HEK293 (cell line): ENCODE measurements around the gene SOCS6.
"Not testable (repeated sequence)": the region's sequence is repeated elsewhere in the genome, so short reads cannot be mapped to it uniquely, and the experiment has no call there.

Source experiments
- CTCF ChIA-PET: fragments of 350-600 bp; formaldehyde crosslinking; extraction: SDS; loops from one replicate; lab custom pipeline; 2021; ENCODE audit warnings: antibody characterized with exemption; lab: Yijun Ruan, JAX
- POLR2A ChIA-PET: fragments of 300-600 bp; formaldehyde crosslinking; extraction: SDS; loops from one replicate; lab custom pipeline; 2020; ENCODE audit warnings: antibody characterized with exemption, inconsistent platforms; lab: Yijun Ruan, JAX
- H3K27ac ChIP-seq: fragments of 200-500 bp; sonication (Bioruptor generic); 2 replicates; pipeline ENCODE4 v1.5.1; 2014; ENCODE audit warnings: low read depth, low read length, control low read depth, inconsistent platforms; ENCODE audit errors: extremely low read depth
- H3K36me3 ChIP-seq, 2 experiments: fragments of 200-500 bp in 1 of 2; sonication (Bioruptor generic) in 1 of 2; 1 replicate in 1 of 2; 2 replicates in 1 of 2; pipeline ENCODE4 v1.5.1; 2014 to 2017; ENCODE audit warnings: inconsistent platforms in 2 of 2, low read length in 2 of 2; ENCODE audit not compliant: control insufficient read depth in 2 of 2, insufficient read depth in 1 of 2
- H3K4me1 ChIP-seq: fragments of 200-500 bp; sonication (Bioruptor generic); 2 replicates; pipeline ENCODE4 v1.5.1; 2014; ENCODE audit warnings: mild to moderate bottlenecking, low read length, inconsistent platforms; ENCODE audit not compliant: control insufficient read depth, insufficient read depth
- H3K4me3 ChIP-seq: 2 replicates; pipeline ENCODE4 v1.5.1; 2011; ENCODE audit warnings: low read depth, mild to moderate bottlenecking, control low read depth, low read length, moderate library complexity
- H3K9me3 ChIP-seq: fragments of 200-500 bp; sonication (Bioruptor generic); 2 replicates; pipeline ENCODE4 v1.5.1; 2014; ENCODE audit warnings: low read depth, low read length, inconsistent platforms; ENCODE audit not compliant: control insufficient read depth, insufficient read depth
- FEZF1 ChIP-seq: fragments of 450-650 bp; formaldehyde crosslinking; IDR thresholded peaks from 2 replicates; pipeline ENCODE4 v1.5.1; 2016; ENCODE audit warnings: missing biosample characterization, missing genetic modification characterization
- KLF1 ChIP-seq: fragments of 450-650 bp; formaldehyde crosslinking; IDR thresholded peaks from 2 replicates; pipeline ENCODE4 v1.5.1; 2016; ENCODE audit warnings: missing biosample characterization, missing genetic modification characterization
- KLF8 ChIP-seq: fragments of 450-650 bp; formaldehyde crosslinking; IDR thresholded peaks from 2 replicates; pipeline ENCODE4 v1.5.1; 2016; ENCODE audit warnings: missing biosample characterization, missing genetic modification characterization
- KLF9 ChIP-seq: fragments of 450-650 bp; formaldehyde crosslinking; IDR thresholded peaks from 2 replicates; pipeline ENCODE4 v1.5.1; 2016; ENCODE audit warnings: missing biosample characterization, missing genetic modification characterization, low read depth
- ZBTB8A ChIP-seq: fragments of 450-650 bp; formaldehyde crosslinking; IDR thresholded peaks from 2 replicates; pipeline ENCODE4 v1.5.1; 2016; ENCODE audit warnings: missing biosample characterization, missing genetic modification characterization
- ZFHX2 ChIP-seq: fragments of 450-650 bp; formaldehyde crosslinking; conservative IDR thresholded peaks from 2 replicates; pipeline ENCODE4 v1.5.1; 2016; ENCODE audit warnings: missing biosample characterization, missing genetic modification characterization
- ZNF140 ChIP-seq: fragments of 450-650 bp; formaldehyde crosslinking; IDR thresholded peaks from 2 replicates; pipeline ENCODE4 v1.5.1; 2016; ENCODE audit warnings: missing biosample characterization, missing genetic modification characterization
- ZNF366 ChIP-seq: fragments of 450-650 bp; formaldehyde crosslinking; conservative IDR thresholded peaks from 2 replicates; pipeline ENCODE4 v1.5.1; 2016; ENCODE audit warnings: missing biosample characterization, missing genetic modification characterization
- ZNF391 ChIP-seq: fragments of 450-650 bp; formaldehyde crosslinking; IDR thresholded peaks from 2 replicates; pipeline ENCODE4 v1.5.1; 2016; ENCODE audit warnings: low read depth, missing biosample characterization, missing genetic modification characterization, borderline replicate concordance
- ZNF518A ChIP-seq: fragments of 450-650 bp; formaldehyde crosslinking; conservative IDR thresholded peaks from 2 replicates; pipeline ENCODE4 v1.5.1; 2016; ENCODE audit warnings: low read depth, missing biosample characterization, missing genetic modification characterization
- ZNF621 ChIP-seq: fragments of 450-650 bp; formaldehyde crosslinking; IDR thresholded peaks from 2 replicates; pipeline ENCODE4 v1.5.1; 2017; ENCODE audit warnings: missing biosample characterization, missing genetic modification characterization
- ZNF654 ChIP-seq: fragments of 450-650 bp; formaldehyde crosslinking; IDR thresholded peaks from 2 replicates; pipeline ENCODE4 v1.5.1; 2016; ENCODE audit warnings: low read depth, missing biosample characterization, missing genetic modification characterization
- ZNF776 ChIP-seq: fragments of 450-650 bp; formaldehyde crosslinking; IDR thresholded peaks from 2 replicates; pipeline ENCODE4 v1.5.0; 2017; ENCODE audit warnings: missing biosample characterization, missing genetic modification characterization, borderline replicate concordance
- ZNF791 ChIP-seq: fragments of 450-650 bp; formaldehyde crosslinking; IDR thresholded peaks from 2 replicates; pipeline ENCODE4 v1.5.1; 2016; ENCODE audit warnings: missing biosample characterization, missing genetic modification characterization

The SOCS6 gene

GRCh38 chr18:70338890-70339289, 50.0 kb downstream of the SOCS6 start:
- H3K36me3 ChIP-seq: peaks cover 0 to 8% of the 10 kb centered on the region in 2 experiments; a peak in 2 of 3 replicates
- POLR2A ChIA-PET: no interaction called here
- H3K4me1 ChIP-seq: no peaks in the 10 kb centered on the region; the same call in 1 of the 2 replicates
- CTCF ChIA-PET: no interaction called here
- no peaks in the 10 kb centered on the region for H3K9me3 ChIP-seq
- no peak overlapping the region for H3K4me3 ChIP-seq
- H3K27ac ChIP-seq: no peak overlapping the region
- TF ChIP-seq ZNF621 (tag by site-specific recombination) (no peak), ZNF140 (no peak), ZNF518A (tag by site-specific recombination) (no peak)

- peaks cover 0 to 8% of the 10 kb centered on the region in 2 experiments; a peak in 2 of 3 replicates for H3K36me3 ChIP-seq
- no peak overlapping the region for H3K27ac ChIP-seq
- TF ChIP-seq ZNF366 (tag by site-specific recombination) (no peak), KLF8 (tag by site-specific recombination) (no peak), FEZF1 (no peak), ZNF776 (tag by site-specific recombination) (no peak), ZFHX2 (tag by site-specific recombination) (no peak), ZNF791 (tag by site-specific recombination) (no peak)
- no peaks in the 10 kb centered on the region for H3K9me3 ChIP-seq
- CTCF ChIA-PET: no interaction called here
- H3K4me1 ChIP-seq: no peaks in the 10 kb centered on the region; the same call in 1 of the 2 replicates
- POLR2A ChIA-PET: no interaction called here
- H3K4me3 ChIP-seq: no peak overlapping the region
Measured at GRCh38 chr18:70339915-70340314, 51.1 kb downstream of the SOCS6 start.

GRCh38 chr18:70348481-70348880, 59.6 kb downstream of the SOCS6 start:
- H3K9me3 ChIP-seq, H3K27ac ChIP-seq, H3K4me1 ChIP-seq, POLR2A ChIA-PET, H3K4me3 ChIP-seq, H3K36me3 ChIP-seq: not testable (repeated sequence)
- TF ChIP-seq KLF9: peak; percentile 23; the same call in 1 of the 2 replicates
- TF ChIP-seq KLF1 (tag by site-specific recombination): peak; percentile 55
- CTCF ChIA-PET: interaction anchor here (0.9 kb wide), 1 partner anchor 15 kb away, joined by 3 read pairs; no protein-coding TSS in a partner anchor

GRCh38 chr18:70349316-70349715, 60.5 kb downstream of the SOCS6 start:
- ChIA-PET POLR2A (no interaction called here), CTCF (interaction anchor here (0.6 to 0.7 kb wide), 2 partner anchors 14 to 116 kb away, joined by 3 to 4 read pairs; no protein-coding TSS in a partner anchor)
- Histone ChIP-seq H3K4me1 (no peaks in the 10 kb centered on the region), H3K9me3 (no peaks in the 10 kb centered on the region), H3K27ac (no peak overlapping the region), H3K4me3 (no peak overlapping the region), H3K36me3 (peaks cover 0 to 7% of the 10 kb centered on the region in 2 experiments; a peak in 1 of 3 replicates)
- no peak for TF ChIP-seq ZBTB8A (tag by site-specific recombination)
- TF ChIP-seq ZNF391 (tag by site-specific recombination): no peak
- TF ChIP-seq ZNF654 (tag by site-specific recombination): no peak
